ENCODE results near the gene APOF.
"Not testable (repeated sequence)": the region's sequence is repeated elsewhere in the genome, so short reads cannot be mapped to it uniquely, and the experiment has no call there.

GRCh38 chr12:56401125-56401524 lies 38.5 kb upstream of the APOF start:
- not testable (repeated sequence) for TF ChIP-seq CREB1 (CRISPR knock-in tag; IDR thresholded peaks at IDR 0.05; ENCODE audit: low read depth); CTCF (conservative IDR thresholded peaks at IDR 0.05; ENCODE audit: low read depth in 2 of 2)

All from GM23338 (cell line).